B cell (primary cell): ENCODE measurements around the gene FZR1.

Source experiments
- EZH2 ChIP-seq: IDR thresholded peaks from 2 replicates; pipeline ENCODE4 v1.6.1; 2012; ENCODE audit warnings: borderline replicate concordance, low read depth, mild to moderate bottlenecking, moderate library complexity, low read length; ENCODE audit not compliant: insufficient read depth, poor library complexity, severe bottlenecking
- TF ChIP-seq, protein P1 (sequence below): fragments of 200-600 bp; IDR thresholded peaks from one replicate; pipeline ENCODE4 v1.8.0; 2022; ENCODE audit warnings: antibody characterized with exemption, mild to moderate bottlenecking

DNA sequence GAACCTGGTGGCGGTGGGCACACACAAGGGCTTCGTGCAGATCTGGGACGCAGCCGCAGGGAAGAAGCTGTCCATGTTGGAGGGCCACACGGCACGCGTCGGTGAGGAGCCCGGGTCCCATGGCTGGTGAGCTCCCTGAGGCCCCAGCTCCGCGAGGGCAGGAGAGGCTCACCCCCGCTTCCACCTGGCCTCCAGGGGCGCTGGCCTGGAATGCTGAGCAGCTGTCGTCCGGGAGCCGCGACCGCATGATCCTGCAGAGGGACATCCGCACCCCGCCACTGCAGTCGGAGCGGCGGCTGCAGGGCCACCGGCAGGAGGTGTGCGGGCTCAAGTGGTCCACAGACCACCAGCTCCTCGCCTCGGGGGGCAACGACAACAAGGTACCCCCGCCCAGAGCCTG is 25.6 kb downstream of the FZR1 start:
- TF ChIP-seq, protein P1, sequence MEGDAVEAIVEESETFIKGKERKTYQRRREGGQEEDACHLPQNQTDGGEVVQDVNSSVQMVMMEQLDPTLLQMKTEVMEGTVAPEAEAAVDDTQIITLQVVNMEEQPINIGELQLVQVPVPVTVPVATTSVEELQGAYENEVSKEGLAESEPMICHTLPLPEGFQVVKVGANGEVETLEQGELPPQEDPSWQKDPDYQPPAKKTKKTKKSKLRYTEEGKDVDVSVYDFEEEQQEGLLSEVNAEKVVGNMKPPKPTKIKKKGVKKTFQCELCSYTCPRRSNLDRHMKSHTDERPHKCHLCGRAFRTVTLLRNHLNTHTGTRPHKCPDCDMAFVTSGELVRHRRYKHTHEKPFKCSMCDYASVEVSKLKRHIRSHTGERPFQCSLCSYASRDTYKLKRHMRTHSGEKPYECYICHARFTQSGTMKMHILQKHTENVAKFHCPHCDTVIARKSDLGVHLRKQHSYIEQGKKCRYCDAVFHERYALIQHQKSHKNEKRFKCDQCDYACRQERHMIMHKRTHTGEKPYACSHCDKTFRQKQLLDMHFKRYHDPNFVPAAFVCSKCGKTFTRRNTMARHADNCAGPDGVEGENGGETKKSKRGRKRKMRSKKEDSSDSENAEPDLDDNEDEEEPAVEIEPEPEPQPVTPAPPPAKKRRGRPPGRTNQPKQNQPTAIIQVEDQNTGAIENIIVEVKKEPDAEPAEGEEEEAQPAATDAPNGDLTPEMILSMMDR = no peak
- TF ChIP-seq EZH2 = no peak
